Activated naive CD8-positive, alpha-beta T cell treated with anti-CD3 and anti-CD28 coated beads for 36 hours (primary cell): ENCODE data around the gene IGF2R. TPM values are rescaled to one million over a fixed set of nuclear protein-coding genes. Genes with fewer than 3 reads are reported as not detected.
"Not testable (repeated sequence)": the region's sequence is repeated elsewhere in the genome, so short reads cannot be mapped to it uniquely, and the experiment has no call there.

ENCODE experiments used
- DNase-seq: peaks from one replicate; pipeline ENCODE4 v3.0.0; 2021
- H3K27ac Mint-ChIP-seq: one replicate; pipeline ENCODE4 v1.8.0; 2022; ENCODE audit warnings: mild to moderate bottlenecking, moderate library complexity, mixed read lengths
- H3K27me3 Mint-ChIP-seq: one replicate; pipeline ENCODE4 v1.8.0; 2022; ENCODE audit warnings: mild to moderate bottlenecking, mixed read lengths
- H3K36me3 Mint-ChIP-seq: one replicate; pipeline ENCODE4 v1.8.0; 2021; ENCODE audit warnings: mild to moderate bottlenecking, mixed read lengths
- H3K4me1 Mint-ChIP-seq: one replicate; pipeline ENCODE4 v1.8.0; 2021; ENCODE audit warnings: mixed read lengths
- H3K4me3 Mint-ChIP-seq: one replicate; pipeline ENCODE4 v1.8.0; 2022; ENCODE audit warnings: mild to moderate bottlenecking, moderate library complexity, mixed read lengths
- H3K9me3 Mint-ChIP-seq: one replicate; pipeline ENCODE4 v1.8.0; 2022; ENCODE audit warnings: mixed read lengths
- total RNA-seq, 2 experiments: library from RNA; stranded (reverse); gene quantifications; one replicate each; pipeline ENCODE4 v1.2.3, GENCODE V29; 2021

IGF2R gene
- total RNA-seq, 2 experiments from 2014 or later = 74.9 to 77.7 TPM

- DNase-seq = no peak
- Mint-ChIP-seq H3K27ac (no peak overlapping the region), H3K27me3 (no peaks in the 10 kb centered on the region), H3K9me3 (peaks cover 1% of the 10 kb centered on the region), H3K4me3 (no peak overlapping the region), H3K36me3 (peaks cover 2% of the 10 kb centered on the region), H3K4me1 (peaks cover 11% of the 10 kb centered on the region)
These were observed 170.6 kb downstream of the IGF2R start for GRCh38 chr6:160139420-160139851.

- not testable (repeated sequence) for DNase-seq, H3K36me3 Mint-ChIP-seq, H3K9me3 Mint-ChIP-seq, H3K27ac Mint-ChIP-seq, H3K27me3 Mint-ChIP-seq, H3K4me3 Mint-ChIP-seq
- H3K4me1 Mint-ChIP-seq = peaks cover 11% of the 10 kb centered on the region
These were observed 171.6 kb downstream of the IGF2R start for GRCh38 chr6:160140493-160140892.

GRCh38 chr6:160141001-160141726 is 172.3 kb downstream of the IGF2R start:
- Mint-ChIP-seq H3K4me3 (no peak overlapping the region), H3K27ac (no peak overlapping the region), H3K27me3 (no peaks in the 10 kb centered on the region), H3K9me3 (peaks cover 1% of the 10 kb centered on the region), H3K4me1 (peaks cover 11% of the 10 kb centered on the region), H3K36me3 (peaks cover 4% of the 10 kb centered on the region)
- no peak for DNase-seq

GRCh38 chr6:160142115-160142715 is 173.3 kb downstream of the IGF2R start:
- Mint-ChIP-seq H3K27ac (no peak overlapping the region), H3K36me3 (peaks cover 5% of the 10 kb centered on the region), H3K27me3 (no peaks in the 10 kb centered on the region), H3K4me1 (peaks cover 11% of the 10 kb centered on the region), H3K4me3 (no peak overlapping the region), H3K9me3 (peaks cover 1% of the 10 kb centered on the region)
- DNase-seq = no peak

- no peak for DNase-seq
- no peak overlapping the region for H3K27ac Mint-ChIP-seq
- peaks cover 10% of the 10 kb centered on the region for H3K36me3 Mint-ChIP-seq
- H3K4me3 Mint-ChIP-seq = no peak overlapping the region
- peaks cover 2% of the 10 kb centered on the region for H3K4me1 Mint-ChIP-seq
- peaks cover 6% of the 10 kb centered on the region for H3K9me3 Mint-ChIP-seq
- H3K27me3 Mint-ChIP-seq = no peaks in the 10 kb centered on the region
These were observed 177.7 kb downstream of the IGF2R start for GRCh38 chr6:160146454-160147145.

- Mint-ChIP-seq H3K27me3 (no peaks in the 10 kb centered on the region), H3K9me3 (peaks cover 7% of the 10 kb centered on the region)
These were observed 178.3 kb downstream of the IGF2R start for GRCh38 chr6:160147146-160147536.

GRCh38 chr6:160154471-160154870 is 185.6 kb downstream of the IGF2R start:
- peaks cover 11% of the 10 kb centered on the region for H3K9me3 Mint-ChIP-seq
- H3K27me3 Mint-ChIP-seq = no peaks in the 10 kb centered on the region
- DNase-seq = no peak

More at GRCh38 chr6:160147146-160147536, 178.3 kb downstream of the IGF2R start:
- no peak overlapping the region for H3K4me3 Mint-ChIP-seq
- peaks cover 10% of the 10 kb centered on the region for H3K36me3 Mint-ChIP-seq
- no peak for DNase-seq
- H3K4me1 Mint-ChIP-seq = peaks cover 2% of the 10 kb centered on the region
- no peak overlapping the region for H3K27ac Mint-ChIP-seq

GRCh38 chr6:160156842-160157241 is 188.0 kb downstream of the IGF2R start:
- H3K36me3 Mint-ChIP-seq = no peaks in the 10 kb centered on the region
- H3K9me3 Mint-ChIP-seq = peaks cover 7% of the 10 kb centered on the region
- H3K27ac Mint-ChIP-seq = no peak overlapping the region
- H3K4me1 Mint-ChIP-seq = no peaks in the 10 kb centered on the region
- H3K27me3 Mint-ChIP-seq = no peaks in the 10 kb centered on the region
- no peak for DNase-seq
- no peak overlapping the region for H3K4me3 Mint-ChIP-seq

More at GRCh38 chr6:160154471-160154870, 185.6 kb downstream of the IGF2R start:
- H3K4me3 Mint-ChIP-seq = no peak overlapping the region
- no peak overlapping the region for H3K27ac Mint-ChIP-seq
- H3K4me1 Mint-ChIP-seq = no peaks in the 10 kb centered on the region
- H3K36me3 Mint-ChIP-seq = peaks cover 3% of the 10 kb centered on the region

- Mint-ChIP-seq H3K27ac (no peak overlapping the region), H3K9me3 (peaks cover 3% of the 10 kb centered on the region)
These were observed 191.6 kb downstream of the IGF2R start for GRCh38 chr6:160160450-160160849.

More at GRCh38 chr6:160160450-160160849, 191.6 kb downstream of the IGF2R start:
- H3K27me3 Mint-ChIP-seq = no peaks in the 10 kb centered on the region
- H3K36me3 Mint-ChIP-seq = no peaks in the 10 kb centered on the region
- no peak overlapping the region for H3K4me3 Mint-ChIP-seq
- no peaks in the 10 kb centered on the region for H3K4me1 Mint-ChIP-seq
- no peak for DNase-seq

Other genes starting within 250 kb of the IGF2R start
- 100 to 1,000 TPM in 1 of 2 experiments, 10 to 100 TPM in 1; 98.3 to 101 TPM for gene WTAP, start 241.6 kb upstream of the IGF2R start, total RNA-seq
- 10 to 100 TPM; 67.8 to 68.4 TPM for gene ACAT2, start 207.0 kb upstream of the IGF2R start, total RNA-seq
- gene TCP1, start 179.5 kb upstream of the IGF2R start, total RNA-seq = 100 to 1,000 TPM; 627 to 631 TPM
- 100 to 1,000 TPM; 106 to 108 TPM for gene MRPL18, start 178.6 kb upstream of the IGF2R start, total RNA-seq
- under 1 TPM in 1 of 2 experiments, not detected in 1; 0.31 TPM for gene PNLDC1, start 168.8 kb upstream of the IGF2R start, total RNA-seq
- gene MAS1, start 78.1 kb upstream of the IGF2R start, total RNA-seq = not detected
- under 1 TPM in 1 of 2 experiments, not detected in 1; 0.85 TPM for gene SLC22A1, start 152.7 kb downstream of the IGF2R start, total RNA-seq